Measurements from ENCODE around the gene CFH. TPM values are rescaled to one million over a fixed set of nuclear protein-coding genes. Genes with fewer than 3 reads are reported as not detected.
A peak's percentile ranks its signal among the peaks of the same experiment; 100 is the strongest.
"Not testable (repeated sequence)": the region's sequence is repeated elsewhere in the genome, so short reads cannot be mapped to it uniquely, and the experiment has no call there.

The CFH gene
- total RNA-seq, 1 donor from 2014 or later = 8.8 TPM

DNA sequence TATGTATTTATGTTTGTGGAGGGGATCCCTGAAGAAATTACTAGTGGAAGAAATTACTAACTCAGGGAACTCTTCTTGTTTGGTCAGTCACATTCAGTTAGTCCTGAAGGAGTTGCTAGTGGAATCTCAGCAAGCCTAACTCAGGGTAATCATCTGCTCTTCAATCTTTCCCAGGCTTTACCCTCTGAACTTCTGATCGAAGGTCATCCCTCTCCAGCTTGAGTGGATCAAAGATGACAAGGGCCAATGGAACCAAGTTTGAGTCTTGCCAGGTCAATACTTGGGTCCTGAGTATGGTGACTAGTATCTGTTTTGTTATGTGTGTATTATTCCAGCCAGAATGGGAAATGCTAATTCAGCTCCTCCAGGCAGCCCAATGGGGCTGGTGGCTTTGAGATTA is 49.3 kb downstream of the CFH start:
- Mint-ChIP-seq H3K36me3 (no peaks in the 10 kb centered on the region), H3K27ac (no peak overlapping the region), H3K27me3 (ENCODE audit: low read depth) (no peaks in the 10 kb centered on the region), H3K4me1 (no peaks in the 10 kb centered on the region), H3K4me3 (no peak overlapping the region), H3K9me3 (peaks cover 27% of the 10 kb centered on the region)
- no peak for DNase-seq (ENCODE audit: low spot score in 2 of 2, unreplicated experiment in 2 of 2)
- TF ChIP-seq, protein P1, sequence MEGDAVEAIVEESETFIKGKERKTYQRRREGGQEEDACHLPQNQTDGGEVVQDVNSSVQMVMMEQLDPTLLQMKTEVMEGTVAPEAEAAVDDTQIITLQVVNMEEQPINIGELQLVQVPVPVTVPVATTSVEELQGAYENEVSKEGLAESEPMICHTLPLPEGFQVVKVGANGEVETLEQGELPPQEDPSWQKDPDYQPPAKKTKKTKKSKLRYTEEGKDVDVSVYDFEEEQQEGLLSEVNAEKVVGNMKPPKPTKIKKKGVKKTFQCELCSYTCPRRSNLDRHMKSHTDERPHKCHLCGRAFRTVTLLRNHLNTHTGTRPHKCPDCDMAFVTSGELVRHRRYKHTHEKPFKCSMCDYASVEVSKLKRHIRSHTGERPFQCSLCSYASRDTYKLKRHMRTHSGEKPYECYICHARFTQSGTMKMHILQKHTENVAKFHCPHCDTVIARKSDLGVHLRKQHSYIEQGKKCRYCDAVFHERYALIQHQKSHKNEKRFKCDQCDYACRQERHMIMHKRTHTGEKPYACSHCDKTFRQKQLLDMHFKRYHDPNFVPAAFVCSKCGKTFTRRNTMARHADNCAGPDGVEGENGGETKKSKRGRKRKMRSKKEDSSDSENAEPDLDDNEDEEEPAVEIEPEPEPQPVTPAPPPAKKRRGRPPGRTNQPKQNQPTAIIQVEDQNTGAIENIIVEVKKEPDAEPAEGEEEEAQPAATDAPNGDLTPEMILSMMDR (IDR thresholded peaks at IDR 0.05; ENCODE audit: unreplicated experiment) = no peak

DNA sequence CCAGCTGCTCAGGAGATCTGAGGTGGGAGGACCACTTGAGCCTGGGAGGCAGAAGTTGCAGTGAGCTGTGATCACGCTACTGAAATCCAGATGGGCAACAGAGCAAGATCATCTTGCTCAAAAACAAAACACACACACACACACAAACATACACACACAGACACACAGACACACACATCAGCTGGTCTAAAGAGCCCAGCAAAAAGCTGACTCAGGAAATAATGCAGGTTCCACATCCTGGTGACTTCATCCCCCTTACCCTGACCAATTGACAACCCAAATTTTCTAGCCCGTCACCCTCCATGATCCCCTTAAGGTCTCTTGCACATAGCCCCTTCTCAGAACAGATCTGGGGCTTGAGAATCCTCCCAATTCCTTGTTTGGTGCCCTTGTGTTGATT is 58.0 kb downstream of the CFH start:
- not testable (repeated sequence) for H3K36me3 Mint-ChIP-seq; H3K27me3 Mint-ChIP-seq (ENCODE audit: low read depth); H3K9me3 Mint-ChIP-seq; DNase-seq (ENCODE audit: low spot score in 2 of 2, unreplicated experiment in 2 of 2); H3K4me1 Mint-ChIP-seq; H3K4me3 Mint-ChIP-seq; H3K27ac Mint-ChIP-seq

DNA sequence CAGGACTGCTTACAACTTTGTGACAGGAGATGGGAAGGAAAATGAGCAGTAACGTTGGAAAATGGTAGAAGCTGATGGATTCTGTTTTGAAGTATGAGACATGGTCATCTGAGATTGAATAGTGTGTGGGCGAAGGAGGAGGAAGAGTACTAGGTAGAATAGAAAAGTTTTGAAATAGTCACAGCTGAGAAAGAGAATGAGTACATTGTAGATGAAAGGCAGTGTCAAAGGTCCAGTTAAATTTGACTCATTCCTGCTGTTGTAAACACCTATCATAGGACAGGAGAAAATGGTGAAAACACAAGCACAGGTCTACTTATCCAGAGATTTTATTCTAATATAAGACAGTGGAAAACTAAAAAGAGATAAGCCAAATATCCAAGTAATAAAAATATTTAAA is 66.0 kb downstream of the CFH start:
- Mint-ChIP-seq H3K4me3 (no peak overlapping the region), H3K36me3 (no peaks in the 10 kb centered on the region), H3K27ac (no peak overlapping the region), H3K27me3 (ENCODE audit: low read depth) (peaks cover 28% of the 10 kb centered on the region), H3K4me1 (no peaks in the 10 kb centered on the region), H3K9me3 (no peaks in the 10 kb centered on the region)
- DNase-seq (ENCODE audit: low spot score in 2 of 2, unreplicated experiment in 2 of 2) = no peak
- TF ChIP-seq, protein P1 (IDR thresholded peaks at IDR 0.05; ENCODE audit: unreplicated experiment) = no peak

DNA sequence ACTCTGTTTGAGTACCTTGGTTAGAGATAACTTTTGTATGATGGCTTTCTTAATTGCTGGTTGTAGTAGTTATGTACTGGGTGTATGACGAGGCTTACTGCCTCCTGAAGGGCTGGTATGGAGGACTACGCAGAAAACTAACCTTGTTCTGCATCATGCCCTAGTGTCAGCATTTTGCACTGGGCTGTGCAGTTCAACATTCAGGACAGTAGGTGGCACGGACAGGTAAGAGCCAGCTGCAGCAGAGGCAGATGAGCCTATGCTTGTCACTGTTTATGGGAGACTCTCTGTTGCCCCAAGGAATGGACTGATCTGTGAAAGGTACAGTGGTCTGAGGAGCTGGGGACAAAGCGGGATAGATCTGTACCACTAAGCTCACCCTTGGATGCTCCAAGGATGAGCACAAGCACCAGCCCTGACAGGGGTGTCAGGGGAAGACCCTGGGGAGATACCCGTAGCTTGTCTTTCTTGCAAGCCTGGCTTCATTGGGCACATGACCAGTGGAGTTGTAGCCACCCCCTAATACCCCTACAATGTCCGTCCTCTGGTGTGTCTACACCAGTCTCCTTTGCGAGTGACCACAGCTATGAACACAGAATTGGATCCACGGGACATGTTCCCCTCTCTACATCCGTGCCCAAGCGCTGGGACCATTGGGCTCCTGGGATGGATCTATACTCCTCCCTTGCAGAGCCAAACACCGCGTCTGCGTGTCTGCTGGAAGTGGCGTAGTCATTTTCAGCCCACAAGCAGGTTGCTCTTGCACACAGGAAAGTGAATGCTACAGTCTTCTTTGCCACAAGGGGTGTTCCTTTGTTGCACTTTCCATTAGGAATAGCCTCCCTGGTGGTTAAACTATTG is 71.7 kb downstream of the CFH start:
- Mint-ChIP-seq H3K27me3 (ENCODE audit: low read depth) (peaks cover 18% of the 10 kb centered on the region), H3K4me1 (no peaks in the 10 kb centered on the region), H3K36me3 (no peaks in the 10 kb centered on the region), H3K4me3 (no peak overlapping the region), H3K27ac (no peak overlapping the region), H3K9me3 (no peaks in the 10 kb centered on the region)
- DNase-seq (ENCODE audit: low spot score in 2 of 2, unreplicated experiment in 2 of 2) = peak in 1 of 2 experiments; percentile 59
- TF ChIP-seq, protein P1 (IDR thresholded peaks at IDR 0.05; ENCODE audit: unreplicated experiment) = peak; percentile 71

DNA sequence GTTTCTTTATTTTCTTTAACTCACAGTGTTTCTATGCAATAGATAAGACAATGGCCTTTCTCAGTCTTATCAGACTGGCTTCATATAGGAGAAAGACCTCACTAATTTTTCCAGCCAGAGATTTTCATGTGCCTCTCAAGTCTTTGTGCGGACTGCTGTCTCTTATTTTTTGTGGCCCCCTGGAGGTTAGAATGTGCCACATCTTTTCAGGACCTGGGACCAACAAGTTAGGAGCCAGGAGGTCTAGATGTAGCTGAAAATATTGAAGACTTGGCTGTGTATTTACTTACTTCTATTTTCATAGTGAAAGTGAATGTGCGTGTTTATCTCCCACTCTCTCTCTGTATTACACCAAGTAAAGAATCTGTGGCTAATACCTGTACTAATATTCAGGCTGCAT is 80.7 kb downstream of the CFH start:
- Mint-ChIP-seq H3K27me3 (ENCODE audit: low read depth) (peaks cover 3% of the 10 kb centered on the region), H3K27ac (no peak overlapping the region), H3K9me3 (peaks cover 16% of the 10 kb centered on the region), H3K4me1 (peaks cover 7% of the 10 kb centered on the region), H3K36me3 (no peaks in the 10 kb centered on the region), H3K4me3 (no peak overlapping the region)
- DNase-seq (ENCODE audit: low spot score in 2 of 2, unreplicated experiment in 2 of 2) = no peak
- TF ChIP-seq, protein P1 (IDR thresholded peaks at IDR 0.05; ENCODE audit: unreplicated experiment) = peak; percentile 53

DNA sequence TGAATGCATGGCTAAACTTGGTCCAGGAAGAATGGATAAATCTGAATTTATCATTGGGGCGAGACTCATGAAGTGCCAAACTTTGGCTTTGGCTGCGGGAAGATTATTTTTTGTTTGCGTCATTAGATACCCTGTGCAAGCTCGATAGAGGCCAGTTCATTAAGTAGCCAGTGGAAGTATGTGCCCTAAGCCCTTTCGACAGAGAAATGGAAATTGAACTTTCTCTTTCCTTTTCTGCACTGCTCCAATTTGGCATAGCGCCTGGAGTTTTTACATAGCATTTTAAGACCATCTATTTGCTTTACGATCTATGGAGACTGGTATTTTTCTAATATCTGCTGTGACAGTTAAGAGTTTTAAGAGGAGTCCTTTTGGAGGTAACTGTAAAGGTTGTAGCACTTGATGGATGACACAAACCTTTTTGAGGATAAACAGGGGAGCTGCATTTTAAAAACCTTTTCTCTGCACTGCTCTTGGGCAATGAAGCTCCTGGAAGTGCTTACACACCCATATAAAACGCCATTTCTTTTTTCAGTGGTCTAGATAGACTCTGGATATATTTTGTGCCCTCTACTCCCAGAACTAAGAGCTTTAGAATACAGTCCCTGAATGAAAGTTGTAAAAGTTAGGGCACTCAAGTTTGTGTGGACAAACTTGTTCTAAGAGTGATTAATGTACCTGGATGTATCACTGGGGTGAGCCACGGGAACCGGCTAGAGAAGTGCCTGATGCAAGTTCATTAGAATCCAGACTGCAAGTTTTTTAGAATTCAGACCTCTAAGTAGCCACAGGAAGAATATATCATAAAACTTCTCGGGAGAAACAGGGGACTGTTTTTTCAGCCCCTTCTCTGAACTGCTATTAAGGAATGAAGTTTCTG is 81.5 kb downstream of the CFH start:
- DNase-seq (ENCODE audit: low spot score in 2 of 2, unreplicated experiment in 2 of 2) = no peak
- Mint-ChIP-seq H3K36me3 (no peaks in the 10 kb centered on the region), H3K4me1 (peaks cover 7% of the 10 kb centered on the region), H3K4me3 (no peak overlapping the region), H3K27ac (no peak overlapping the region), H3K9me3 (peaks cover 23% of the 10 kb centered on the region), H3K27me3 (ENCODE audit: low read depth) (peaks cover 3% of the 10 kb centered on the region)
- TF ChIP-seq, protein P1 (IDR thresholded peaks at IDR 0.05; ENCODE audit: unreplicated experiment) = no peak
